ENCODE results near the gene ATN1.
"Not testable (repeated sequence)": the region's sequence is repeated elsewhere in the genome, so short reads cannot be mapped to it uniquely, and the experiment has no call there.

The ATN1 gene

DNA sequence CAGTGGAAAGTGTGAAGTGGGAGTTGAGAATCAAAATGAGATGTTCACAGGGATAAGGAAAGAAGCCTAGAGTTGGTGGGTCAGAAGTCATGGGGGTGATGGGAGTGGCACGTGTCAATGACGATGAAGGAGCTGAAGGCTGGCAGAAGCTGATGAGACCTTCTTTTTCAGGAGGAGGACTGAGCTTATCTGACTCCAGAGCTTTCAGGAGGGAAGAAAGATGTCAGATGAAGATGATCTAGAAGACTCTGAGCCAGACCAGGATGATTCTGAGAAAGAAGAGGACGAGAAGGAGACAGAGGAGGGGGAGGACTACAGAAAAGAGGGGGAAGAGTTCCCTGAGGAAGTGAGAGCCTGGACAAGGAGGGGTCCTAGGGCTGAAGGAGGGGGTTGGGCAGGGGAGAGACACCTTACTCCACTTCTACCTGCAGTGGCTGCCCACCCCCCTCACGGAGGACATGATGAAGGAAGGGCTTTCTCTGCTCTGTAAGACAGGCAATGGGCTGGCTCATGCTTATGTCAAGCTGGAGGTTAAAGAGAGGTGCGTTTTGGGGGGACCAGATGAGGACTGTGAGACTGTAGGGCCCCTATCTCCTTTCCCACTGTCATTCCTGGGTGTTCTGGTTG lies 22.2 kb upstream of the ATN1 start:
- DNase-seq, result no peak

DNA sequence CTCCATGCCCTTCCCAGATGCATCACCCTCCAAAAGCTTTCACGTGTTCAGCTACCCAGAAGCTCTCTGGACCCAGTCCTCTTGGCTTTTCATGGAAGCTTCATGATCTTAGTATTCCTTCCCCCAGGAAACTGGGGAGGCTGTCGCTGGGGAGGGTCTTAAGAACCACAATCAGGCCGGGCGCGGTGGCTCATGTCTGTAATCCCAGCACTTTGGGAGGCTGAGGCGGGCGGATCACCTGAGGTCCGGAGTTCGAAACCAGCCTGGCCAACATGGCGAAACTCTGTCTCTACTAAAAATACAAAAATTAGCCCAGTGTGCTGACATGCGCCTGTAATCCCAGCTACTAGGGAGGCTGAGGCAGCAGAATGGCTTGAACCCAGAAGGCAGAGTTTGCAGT lies 19.6 kb upstream of the ATN1 start:
- DNase-seq, result not testable (repeated sequence)

DNA sequence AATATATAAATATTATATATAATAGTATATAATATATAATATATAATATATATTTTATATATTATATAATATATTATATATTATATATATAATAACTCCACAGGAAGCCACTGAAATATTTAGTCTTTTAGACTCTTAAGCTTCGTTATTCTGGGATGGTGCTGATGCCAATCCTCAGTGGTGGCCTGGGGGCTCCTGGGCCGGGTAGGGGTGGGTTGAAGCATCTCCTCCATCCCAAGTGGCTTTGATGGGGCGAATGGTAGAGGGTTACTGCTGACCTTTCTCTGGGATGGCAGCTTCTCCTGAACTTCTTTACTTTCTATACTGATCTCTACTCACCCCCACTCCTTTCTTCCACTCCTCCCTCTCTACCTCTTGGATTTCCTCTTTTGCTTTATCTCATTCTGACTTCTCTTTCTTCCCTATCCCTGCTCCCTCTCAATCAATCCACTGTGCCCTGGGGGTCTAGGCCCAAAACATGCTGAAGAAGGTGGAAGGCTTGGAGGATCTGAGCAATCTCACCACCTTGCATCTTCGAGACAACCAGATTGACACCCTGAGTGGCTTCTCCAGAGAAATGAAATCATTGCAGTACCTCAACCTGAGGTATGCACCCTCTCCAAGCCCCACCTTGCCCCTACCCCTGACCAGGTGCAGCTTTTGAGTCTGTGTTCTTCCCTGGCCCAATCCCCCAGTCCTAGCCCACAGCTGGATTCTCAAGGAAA lies 18.2 kb upstream of the ATN1 start:
- no peak for DNase-seq

DNA sequence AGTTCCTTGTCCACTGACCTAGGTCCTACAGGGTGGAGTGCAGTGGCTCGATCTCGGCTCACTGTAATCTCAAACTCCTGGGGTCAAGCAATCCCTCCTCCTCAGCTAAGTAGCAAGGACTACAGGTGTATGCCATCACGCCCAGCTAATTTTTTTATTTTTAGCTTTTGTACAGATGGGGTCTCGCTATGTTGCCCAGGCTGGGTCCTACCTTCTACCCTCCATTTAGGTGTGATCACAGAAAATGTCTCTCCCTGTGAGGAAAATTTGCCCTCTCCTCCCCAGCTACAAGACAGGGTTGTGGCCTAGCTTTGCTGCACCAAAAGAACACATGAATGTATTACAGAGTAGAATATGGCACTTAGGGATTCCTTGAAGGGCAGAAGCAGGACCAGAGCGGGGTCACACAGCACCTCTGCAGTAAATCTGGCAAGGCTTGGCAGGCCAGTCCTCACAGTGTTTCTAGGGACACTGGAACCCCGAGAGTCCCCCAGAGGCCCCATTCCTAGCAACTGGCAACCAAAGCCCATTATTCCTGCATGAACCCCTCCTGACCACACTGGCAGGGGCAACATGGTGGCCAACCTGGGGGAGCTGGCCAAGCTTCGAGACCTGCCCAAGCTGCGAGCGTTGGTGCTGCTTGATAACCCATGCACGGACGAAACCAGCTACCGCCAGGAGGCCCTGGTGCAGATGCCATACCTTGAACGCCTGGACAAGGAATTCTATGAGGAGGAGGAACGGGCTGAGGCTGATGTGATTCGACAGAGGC lies 15.4 kb upstream of the ATN1 start:
- DNase-seq, result no peak

DNA sequence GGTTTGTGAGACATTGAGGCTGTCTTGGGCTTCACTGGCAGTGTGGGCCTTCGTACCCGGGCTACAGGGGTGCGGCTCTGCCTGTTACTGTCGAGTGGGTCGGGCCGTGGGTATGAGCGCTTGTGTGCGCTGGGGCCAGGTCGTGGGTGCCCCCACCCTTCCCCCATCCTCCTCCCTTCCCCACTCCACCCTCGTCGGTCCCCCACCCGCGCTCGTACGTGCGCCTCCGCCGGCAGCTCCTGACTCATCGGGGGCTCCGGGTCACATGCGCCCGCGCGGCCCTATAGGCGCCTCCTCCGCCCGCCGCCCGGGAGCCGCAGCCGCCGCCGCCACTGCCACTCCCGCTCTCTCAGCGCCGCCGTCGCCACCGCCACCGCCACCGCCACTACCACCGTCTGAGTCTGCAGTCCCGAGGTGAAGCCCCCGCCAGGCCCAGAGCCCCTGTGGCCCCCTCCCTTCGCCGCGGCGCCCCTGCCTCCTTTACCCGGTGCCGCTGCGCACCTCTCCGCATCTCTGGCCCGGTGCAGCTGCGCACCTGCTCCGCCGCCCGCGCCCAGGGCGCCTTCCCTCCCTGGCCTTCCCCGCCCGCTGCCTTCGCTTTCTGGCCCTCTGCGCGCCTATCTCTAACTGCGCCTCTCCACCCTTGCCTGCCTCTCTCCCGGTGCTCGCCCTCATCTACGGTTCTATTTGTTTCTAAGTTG lies 13.4 kb upstream of the ATN1 start, which contains the start of gene ENO2:
Gene ENO2 (plus strand): TSS at position 335 of the 701 bp plus-strand sequence. CDS start 1,253 bp downstream, outside the sequence.
- peak; percentile 73 to 83 (median 79) for DNase-seq

DNA sequence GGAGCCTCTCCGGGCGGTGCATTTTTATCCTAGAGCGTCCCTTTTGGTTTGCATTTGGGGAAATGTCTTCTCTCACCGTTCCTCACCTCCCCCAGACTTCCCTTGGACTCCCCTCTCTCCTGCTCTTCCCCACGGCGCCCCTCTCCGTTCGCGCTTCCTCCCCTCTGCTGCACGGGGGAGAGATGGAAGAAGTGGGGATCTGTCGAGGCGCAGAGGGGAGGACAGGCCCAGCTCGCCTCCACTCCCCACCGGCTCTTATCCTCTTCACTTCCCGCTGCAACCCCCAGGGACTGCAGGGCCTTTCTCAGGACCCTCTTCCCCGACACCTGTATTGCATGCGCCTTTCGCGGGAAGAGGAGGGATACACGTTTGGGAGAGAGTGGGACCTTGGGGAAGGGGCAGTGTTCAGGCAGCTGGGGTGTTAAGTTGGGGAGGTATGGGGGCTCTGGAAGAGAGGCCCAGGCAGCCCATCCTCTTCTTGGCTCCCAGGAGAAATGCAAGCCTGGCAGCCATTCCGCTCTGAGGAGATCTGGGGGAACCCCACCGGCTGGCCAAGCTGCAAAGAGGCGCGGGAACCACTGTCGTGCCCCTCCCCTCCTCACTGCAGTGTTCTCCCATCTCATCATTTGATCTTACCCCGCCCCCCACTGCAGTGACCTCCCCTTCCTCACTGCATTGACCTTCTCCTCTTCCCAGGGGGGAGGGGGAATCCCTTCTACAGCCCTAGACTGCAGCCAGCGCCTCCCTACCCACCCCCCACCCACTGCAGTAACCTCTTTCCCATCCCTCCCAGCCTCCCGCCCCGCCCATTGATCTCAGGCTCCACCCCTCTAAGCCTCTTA lies 12.6 kb upstream of the ATN1 start:
- DNase-seq, result no peak

DNA sequence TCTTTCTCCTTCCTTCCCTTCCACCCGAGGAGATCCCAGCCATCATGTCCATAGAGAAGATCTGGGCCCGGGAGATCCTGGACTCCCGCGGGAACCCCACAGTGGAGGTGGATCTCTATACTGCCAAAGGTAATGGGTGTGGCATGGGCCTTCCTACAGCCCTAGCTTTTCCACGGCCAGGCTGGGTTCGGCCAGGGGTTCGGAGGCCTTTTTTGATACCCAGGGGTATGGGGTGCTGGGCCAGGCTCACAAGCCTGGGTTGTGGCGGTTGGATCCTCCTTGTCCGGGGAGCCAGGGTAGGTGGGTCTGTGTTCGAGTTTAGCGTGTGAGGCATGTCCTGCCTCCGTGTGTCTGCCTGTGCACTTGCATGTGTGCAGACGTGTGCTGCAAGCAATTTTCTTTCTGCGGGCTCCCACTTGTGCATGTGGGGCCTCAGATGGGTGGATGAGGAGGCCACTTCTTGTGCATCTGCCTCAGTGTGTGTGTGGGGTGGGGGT lies 11.9 kb upstream of the ATN1 start:
- no peak for DNase-seq

DNA sequence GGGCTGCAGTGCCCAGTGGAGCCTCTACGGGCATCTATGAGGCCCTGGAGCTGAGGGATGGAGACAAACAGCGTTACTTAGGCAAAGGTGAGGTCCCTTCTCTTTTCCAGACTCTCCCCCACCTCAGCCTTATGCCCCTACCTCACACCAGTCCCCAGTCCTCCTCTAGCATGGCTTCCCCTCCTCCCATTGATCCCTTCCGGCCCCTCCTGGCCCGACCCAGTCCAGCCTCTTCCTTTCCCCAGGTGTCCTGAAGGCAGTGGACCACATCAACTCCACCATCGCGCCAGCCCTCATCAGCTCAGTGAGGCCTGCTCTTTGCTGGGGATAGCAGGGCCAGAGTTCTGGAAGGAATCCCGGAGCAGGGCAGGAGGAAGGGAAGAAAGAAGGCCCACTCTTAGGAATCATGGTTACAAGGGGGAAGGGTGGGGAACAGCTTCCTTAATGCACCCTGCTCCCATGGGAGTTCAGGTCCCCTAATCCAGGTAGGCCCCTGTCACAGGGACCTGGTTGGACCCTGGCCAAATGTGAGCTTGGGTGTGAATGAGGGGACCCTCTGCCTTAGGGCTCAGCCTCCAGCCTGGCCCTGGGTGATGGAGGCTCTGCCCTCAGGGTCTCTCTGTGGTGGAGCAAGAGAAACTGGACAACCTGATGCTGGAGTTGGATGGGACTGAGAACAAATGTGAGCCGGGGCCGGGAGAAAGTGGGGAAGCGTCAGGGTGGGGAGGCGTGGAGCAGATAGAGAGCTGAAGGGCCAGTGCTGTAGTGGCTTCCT lies 11.1 kb upstream of the ATN1 start:
- no peak for DNase-seq

DNA sequence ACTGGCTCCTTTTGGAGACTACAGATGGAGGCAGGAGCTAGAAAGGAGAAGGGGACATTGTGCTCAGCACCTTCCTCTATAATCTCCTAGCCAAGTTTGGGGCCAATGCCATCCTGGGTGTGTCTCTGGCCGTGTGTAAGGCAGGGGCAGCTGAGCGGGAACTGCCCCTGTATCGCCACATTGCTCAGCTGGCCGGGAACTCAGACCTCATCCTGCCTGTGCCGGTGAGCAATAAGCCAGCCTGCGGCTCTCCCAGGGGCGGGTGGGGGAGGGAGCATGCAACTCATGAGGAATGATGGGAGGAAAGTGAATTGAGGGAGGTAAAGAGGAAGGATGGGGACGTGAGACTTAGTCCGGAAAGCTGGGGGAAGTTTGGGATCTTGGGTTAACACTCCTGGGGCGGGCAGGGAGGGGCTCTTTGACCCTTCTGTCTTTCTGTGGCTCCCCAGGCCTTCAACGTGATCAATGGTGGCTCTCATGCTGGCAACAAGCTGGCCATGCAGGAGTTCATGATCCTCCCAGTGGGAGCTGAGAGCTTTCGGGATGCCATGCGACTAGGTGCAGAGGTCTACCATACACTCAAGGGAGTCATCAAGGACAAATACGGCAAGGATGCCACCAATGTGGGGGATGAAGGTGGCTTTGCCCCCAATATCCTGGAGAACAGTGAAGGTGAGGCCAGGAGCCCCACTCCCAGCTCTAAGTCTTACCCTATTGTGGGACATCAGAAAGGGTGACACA lies 10.1 kb upstream of the ATN1 start:
- DNase-seq, result no peak

DNA sequence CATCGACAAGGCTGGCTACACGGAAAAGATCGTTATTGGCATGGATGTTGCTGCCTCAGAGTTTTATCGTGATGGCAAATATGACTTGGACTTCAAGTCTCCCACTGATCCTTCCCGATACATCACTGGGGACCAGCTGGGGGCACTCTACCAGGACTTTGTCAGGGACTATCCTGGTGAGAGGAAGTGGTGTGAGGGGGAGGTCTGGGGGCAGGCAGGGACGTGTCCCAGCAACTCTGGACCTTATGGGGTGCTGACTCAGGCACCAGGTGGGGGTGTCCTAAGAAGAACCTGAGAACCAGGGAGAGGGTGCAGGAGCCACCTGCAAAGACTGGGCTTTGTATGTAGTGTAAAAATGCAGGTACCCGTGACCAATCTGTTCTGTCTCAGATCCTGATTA lies 8.2 kb upstream of the ATN1 start:
- no peak for DNase-seq

DNA sequence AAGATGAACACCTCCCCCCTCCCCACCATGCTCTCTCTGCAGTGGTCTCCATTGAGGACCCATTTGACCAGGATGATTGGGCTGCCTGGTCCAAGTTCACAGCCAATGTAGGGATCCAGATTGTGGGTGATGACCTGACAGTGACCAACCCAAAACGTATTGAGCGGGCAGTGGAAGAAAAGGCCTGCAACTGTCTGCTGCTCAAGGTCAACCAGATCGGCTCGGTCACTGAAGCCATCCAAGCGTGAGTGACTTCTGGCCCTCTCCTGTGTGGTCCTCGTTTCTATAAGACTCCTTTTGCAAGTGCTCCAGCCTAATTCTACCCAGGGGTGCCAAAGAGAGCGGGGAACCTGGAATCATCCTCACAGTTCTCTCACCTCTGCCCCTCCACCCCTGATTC lies 6.2 kb upstream of the ATN1 start:
- DNase-seq, result no peak

DNA sequence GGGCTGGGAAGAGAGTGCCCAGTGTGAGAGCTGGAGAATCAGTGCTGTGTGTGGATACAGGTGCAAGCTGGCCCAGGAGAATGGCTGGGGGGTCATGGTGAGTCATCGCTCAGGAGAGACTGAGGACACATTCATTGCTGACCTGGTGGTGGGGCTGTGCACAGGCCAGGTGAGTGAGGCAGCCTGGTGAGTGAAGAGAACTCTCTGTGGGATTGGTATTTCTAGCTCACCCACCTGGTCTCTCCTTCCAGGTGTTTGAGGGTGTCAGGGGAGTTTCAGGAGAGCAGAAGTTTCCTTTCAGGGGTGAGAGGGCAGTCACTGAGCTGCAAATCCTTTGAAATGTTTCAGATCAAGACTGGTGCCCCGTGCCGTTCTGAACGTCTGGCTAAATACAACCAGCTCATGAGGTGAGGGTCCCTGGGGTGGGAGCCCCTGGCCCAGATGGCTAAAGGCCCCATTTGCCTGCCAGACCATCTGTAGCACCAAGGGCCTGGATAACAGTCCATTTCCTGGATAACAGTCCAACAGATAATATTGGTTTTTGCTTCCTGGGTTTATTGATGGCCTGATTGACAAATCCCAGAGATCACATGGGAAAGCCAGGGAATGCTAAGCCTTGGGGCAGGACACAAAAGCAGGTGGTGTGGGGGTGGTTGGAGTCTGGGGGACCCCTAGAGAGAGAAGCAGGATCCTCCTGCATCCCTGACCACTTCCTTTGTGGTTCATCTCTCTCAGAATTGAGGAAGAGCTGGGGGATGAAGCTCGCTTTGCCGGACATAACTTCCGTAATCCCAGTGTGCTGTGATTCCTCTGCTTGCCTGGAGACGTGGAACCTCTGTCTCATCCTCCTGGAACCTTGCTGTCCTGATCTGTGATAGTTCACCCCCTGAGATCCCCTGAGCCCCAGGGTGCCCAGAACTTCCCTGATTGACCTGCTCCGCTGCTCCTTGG lies 5.5 kb upstream of the ATN1 start:
- no peak for DNase-seq

DNA sequence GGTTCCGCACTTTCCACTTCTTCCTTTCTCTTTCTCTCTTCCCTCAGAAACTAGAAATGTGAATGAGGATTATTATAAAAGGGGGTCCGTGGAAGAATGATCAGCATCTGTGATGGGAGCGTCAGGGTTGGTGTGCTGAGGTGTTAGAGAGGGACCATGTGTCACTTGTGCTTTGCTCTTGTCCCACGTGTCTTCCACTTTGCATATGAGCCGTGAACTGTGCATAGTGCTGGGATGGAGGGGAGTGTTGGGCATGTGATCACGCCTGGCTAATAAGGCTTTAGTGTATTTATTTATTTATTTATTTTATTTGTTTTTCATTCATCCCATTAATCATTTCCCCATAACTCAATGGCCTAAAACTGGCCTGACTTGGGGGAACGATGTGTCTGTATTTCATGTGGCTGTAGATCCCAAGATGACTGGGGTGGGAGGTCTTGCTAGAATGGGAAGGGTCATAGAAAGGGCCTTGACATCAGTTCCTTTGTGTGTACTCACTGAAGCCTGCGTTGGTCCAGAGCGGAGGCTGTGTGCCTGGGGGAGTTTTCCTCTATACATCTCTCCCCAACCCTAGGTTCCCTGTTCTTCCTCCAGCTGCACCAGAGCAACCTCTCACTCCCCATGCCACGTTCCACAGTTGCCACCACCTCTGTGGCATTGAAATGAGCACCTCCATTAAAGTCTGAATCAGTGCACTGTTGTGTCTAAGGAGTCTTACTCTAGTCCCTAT lies 4.6 kb upstream of the ATN1 start:
- DNase-seq, result no peak

DNA sequence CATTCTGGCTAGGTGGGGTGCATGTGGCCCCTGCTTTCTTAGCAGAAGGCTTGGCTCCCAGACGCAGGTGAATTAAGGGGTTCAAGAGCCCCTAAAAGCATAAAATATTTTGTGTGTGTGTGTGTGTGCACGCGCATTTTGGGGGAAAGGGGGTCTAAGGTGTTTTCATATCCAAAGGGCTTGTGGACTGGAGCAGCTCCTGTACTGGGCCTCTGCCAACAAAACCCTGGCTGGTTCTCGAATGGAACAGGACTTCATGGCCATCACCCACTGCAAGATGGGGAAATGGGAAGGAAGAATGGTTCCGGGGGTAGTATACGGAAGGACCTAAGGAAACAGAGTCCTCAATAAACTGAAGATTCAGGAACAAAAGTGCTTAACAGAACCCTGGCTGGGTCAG lies 3.9 kb upstream of the ATN1 start:
- DNase-seq, result no peak

DNA sequence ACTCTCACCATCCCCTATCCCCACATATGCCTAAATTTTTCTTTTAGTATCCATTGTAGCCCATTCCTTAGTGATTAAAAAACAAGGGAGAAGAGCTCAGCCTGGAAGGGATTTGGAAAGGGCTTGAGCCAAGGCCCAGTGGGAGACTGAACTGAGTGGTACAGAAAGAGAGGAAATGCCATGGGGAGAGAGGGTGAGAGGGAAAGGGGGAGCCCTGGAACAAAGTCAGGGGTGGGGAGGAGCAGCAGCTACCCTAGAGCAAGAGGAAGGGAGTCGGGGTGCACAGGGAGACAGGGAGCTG lies 2.6 kb upstream of the ATN1 start:
- no peak for DNase-seq

DNA sequence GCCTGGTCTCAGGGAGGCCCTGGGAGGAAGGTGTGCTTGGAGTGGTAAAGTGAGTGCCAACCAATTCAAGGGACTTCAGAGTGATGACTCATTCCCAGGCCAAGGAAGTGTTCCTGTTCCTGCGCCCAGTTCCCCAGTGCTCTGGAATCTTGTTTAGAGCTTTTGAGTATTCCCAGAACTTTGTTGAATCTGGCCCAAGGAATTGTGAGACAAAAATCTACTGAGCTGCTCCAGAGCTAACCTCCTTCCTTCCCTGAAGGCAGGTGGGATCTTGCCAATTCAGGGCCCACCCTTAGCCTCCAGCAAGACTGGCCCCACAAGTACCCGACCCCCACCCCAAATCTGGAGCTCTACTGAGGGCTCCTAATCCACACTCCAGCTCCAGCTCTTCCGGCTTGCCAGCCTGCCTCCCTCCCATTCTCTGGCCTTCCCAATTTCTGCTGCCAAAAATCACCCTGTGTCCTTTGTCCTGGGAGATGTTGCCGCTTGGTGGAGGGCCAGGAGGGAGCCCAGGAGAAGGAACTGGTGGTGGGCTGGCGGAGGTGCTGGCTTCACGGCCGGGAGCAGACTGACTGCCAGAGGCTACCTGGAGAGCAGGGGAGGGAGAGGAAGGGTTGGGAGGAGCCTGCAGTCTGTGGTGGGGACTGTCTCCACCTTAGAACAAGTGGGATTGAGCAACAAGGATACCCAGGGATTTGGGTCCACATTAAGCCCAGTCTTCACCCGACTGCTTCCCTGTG lies 2.0 kb upstream of the ATN1 start:
- no peak for DNase-seq

DNA sequence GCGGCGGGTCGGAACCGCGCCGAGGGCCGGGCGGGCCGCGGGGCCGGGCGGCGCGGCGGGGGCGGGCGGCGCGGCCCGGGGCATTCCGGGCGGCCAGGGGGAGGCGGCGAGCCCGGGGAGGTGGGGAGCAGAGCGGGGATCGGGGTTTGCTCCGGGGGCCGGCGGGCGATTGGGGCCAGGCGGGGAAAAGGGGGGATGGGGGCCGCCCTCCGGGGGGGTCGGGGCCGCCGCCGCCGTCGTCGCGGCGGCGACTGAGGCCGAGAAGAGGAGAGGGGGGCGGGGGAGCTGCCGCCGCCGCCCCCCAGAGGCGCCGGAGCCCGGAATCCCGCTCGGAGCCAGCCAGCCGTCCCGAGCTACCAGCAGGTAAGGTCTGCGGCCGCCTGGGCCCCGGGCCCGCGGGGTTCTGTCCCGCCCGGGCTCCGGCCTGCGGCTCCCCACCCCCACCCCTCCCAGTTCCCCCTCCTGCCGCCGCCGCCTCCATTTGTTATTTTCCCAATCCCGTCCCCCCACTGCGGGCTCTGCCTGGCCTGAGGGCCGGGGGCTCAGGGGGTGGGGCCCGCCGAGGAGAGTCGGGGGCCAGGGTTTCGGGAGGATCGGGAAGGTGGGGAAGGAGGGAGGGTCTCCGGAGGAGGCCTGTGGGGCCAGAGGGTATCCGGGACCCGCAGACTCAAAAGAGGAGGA lies 403 bp downstream of the ATN1 start:
- peak in 1 of 6 experiments; percentile 12 for DNase-seq
